ENCODE results near the gene GNB1L. TPM values are rescaled to one million over a fixed set of nuclear protein-coding genes. Genes with fewer than 3 reads are reported as not detected.
A peak's percentile ranks its signal among the peaks of the same experiment; 100 is the strongest.

The GNB1L gene
- total RNA-seq, 1 donor from 2014 or later: 6.1 TPM

- Mint-ChIP-seq H3K36me3 (ENCODE audit: unreplicated experiment) (no peaks in the 10 kb centered on the region), H3K9me3 (ENCODE audit: unreplicated experiment) (no peaks in the 10 kb centered on the region), H3K4me3 (ENCODE audit: unreplicated experiment) (no peak overlapping the region), H3K27ac (ENCODE audit: unreplicated experiment) (no peak overlapping the region), H3K4me1 (ENCODE audit: unreplicated experiment) (peaks cover 2% of the 10 kb centered on the region), H3K27me3 (ENCODE audit: unreplicated experiment) (no peaks in the 10 kb centered on the region)
- no peak for TF ChIP-seq CTCF (IDR thresholded peaks at IDR 0.05)
- peak; percentile 76 for DNase-seq (ENCODE audit: extremely low spot score, unreplicated experiment)
Observed at GRCh38 chr22:19819911-19820879, 34.5 kb downstream of the GNB1L start.

- DNase-seq (ENCODE audit: extremely low spot score, unreplicated experiment): peak; percentile 68
- H3K4me3 Mint-ChIP-seq (ENCODE audit: unreplicated experiment): no peak overlapping the region
- TF ChIP-seq CTCF (IDR thresholded peaks at IDR 0.05): no peak
- H3K9me3 Mint-ChIP-seq (ENCODE audit: unreplicated experiment): no peaks in the 10 kb centered on the region
- H3K27ac Mint-ChIP-seq (ENCODE audit: unreplicated experiment): no peak overlapping the region
- H3K36me3 Mint-ChIP-seq (ENCODE audit: unreplicated experiment): no peaks in the 10 kb centered on the region
- H3K27me3 Mint-ChIP-seq (ENCODE audit: unreplicated experiment): no peaks in the 10 kb centered on the region
- peaks cover 3% of the 10 kb centered on the region for H3K4me1 Mint-ChIP-seq (ENCODE audit: unreplicated experiment)
Observed at GRCh38 chr22:19819208-19819910, 35.3 kb downstream of the GNB1L start.

- peak; percentile 83 for DNase-seq (ENCODE audit: extremely low spot score, unreplicated experiment)
- no peak overlapping the region for H3K4me3 Mint-ChIP-seq (ENCODE audit: unreplicated experiment)
- no peak for TF ChIP-seq CTCF (IDR thresholded peaks at IDR 0.05)
- H3K27ac Mint-ChIP-seq (ENCODE audit: unreplicated experiment): no peak overlapping the region
- H3K27me3 Mint-ChIP-seq (ENCODE audit: unreplicated experiment): no peaks in the 10 kb centered on the region
- H3K36me3 Mint-ChIP-seq (ENCODE audit: unreplicated experiment): no peaks in the 10 kb centered on the region
- H3K9me3 Mint-ChIP-seq (ENCODE audit: unreplicated experiment): no peaks in the 10 kb centered on the region
- peaks cover 4% of the 10 kb centered on the region for H3K4me1 Mint-ChIP-seq (ENCODE audit: unreplicated experiment)
Observed at GRCh38 chr22:19818324-19819207, 36.1 kb downstream of the GNB1L start.

- no peak overlapping the region for H3K4me3 Mint-ChIP-seq (ENCODE audit: unreplicated experiment)
- H3K9me3 Mint-ChIP-seq (ENCODE audit: unreplicated experiment): no peaks in the 10 kb centered on the region
- no peak overlapping the region for H3K27ac Mint-ChIP-seq (ENCODE audit: unreplicated experiment)
- TF ChIP-seq CTCF (IDR thresholded peaks at IDR 0.05): no peak
- peaks cover 2% of the 10 kb centered on the region for H3K36me3 Mint-ChIP-seq (ENCODE audit: unreplicated experiment)
- H3K27me3 Mint-ChIP-seq (ENCODE audit: unreplicated experiment): no peaks in the 10 kb centered on the region
- peaks cover 7% of the 10 kb centered on the region for H3K4me1 Mint-ChIP-seq (ENCODE audit: unreplicated experiment)
- DNase-seq (ENCODE audit: extremely low spot score, unreplicated experiment): peak; percentile 74
Observed at GRCh38 chr22:19816372-19817119, 38.1 kb downstream of the GNB1L start.
